Measurements from ENCODE around the gene SORBS2. TPM values are rescaled to one million over a fixed set of nuclear protein-coding genes. Genes with fewer than 3 reads are reported as not detected.

The SORBS2 gene
- total RNA-seq, 1 experiment from 2014 or later: 44.5 TPM

DNA sequence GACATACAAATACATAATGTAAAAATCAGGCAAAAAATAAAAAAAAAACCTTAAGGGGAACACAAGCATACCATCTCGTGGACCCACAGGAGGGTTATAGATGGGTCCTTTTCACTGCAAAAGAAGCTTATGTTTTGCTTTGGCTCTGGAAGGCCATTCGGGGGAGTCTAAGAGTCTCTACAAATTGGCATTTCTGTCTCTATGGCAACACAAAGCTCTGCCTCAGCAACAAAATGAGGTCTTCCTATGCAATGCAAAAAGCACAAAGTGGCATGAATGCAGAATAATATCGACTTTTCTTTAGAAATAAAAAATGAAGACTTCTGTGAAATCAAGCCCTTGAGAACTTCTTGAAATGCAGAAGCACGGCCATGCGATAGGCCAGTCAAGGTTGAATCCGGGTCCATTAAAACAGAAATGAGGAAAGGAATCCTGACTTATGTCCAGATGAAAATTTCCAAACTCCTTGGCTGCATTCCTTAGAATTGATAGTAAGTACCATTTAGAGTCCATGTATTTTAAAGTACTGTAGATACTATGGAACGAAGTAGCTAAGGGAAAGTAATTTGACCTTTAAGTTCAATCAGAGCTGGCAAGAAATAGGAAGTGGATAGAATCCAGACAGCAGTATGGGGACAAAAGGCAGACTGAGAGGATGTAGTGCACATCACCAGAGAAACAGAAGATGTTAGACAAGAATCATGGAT is 213.0 kb downstream of the SORBS2 start:
- H3K27me3 Mint-ChIP-seq (ENCODE audit: low read depth): no peaks in the 10 kb centered on the region
- CTCF ChIA-PET: interaction anchor here (0.8 to 3.0 kb wide), 19 partner anchors 9 to 439 kb away, joined by 3 to 24 read pairs (median 5); partner anchors contain the start of genes ANKRD37, CCDC110 and PDLIM3
- H3K4me3 Mint-ChIP-seq: no peak overlapping the region
- POLR2A ChIA-PET: no interaction called here
- H3K4me1 Mint-ChIP-seq: peaks cover 3% of the 10 kb centered on the region; the same call in 1 of the 2 replicates
- H3K9me3 Mint-ChIP-seq: no peaks in the 10 kb centered on the region
- ATAC-seq: no peak
- H3K36me3 Mint-ChIP-seq: no peaks in the 10 kb centered on the region
- no peak for TF ChIP-seq ZNF232 (CRISPR knock-in tag; IDR thresholded peaks at IDR 0.05)
- TF ChIP-seq RELA (CRISPR knock-in tag; IDR thresholded peaks at IDR 0.05; ENCODE audit: borderline replicate concordance): no peak
- no peak for TF ChIP-seq SOX15 (CRISPR knock-in tag; IDR thresholded peaks at IDR 0.05)
- TF ChIP-seq NR3C1 (CRISPR knock-in tag; conservative IDR thresholded peaks at IDR 0.05; ENCODE audit: low read depth): no peak
- TF ChIP-seq, protein P1, sequence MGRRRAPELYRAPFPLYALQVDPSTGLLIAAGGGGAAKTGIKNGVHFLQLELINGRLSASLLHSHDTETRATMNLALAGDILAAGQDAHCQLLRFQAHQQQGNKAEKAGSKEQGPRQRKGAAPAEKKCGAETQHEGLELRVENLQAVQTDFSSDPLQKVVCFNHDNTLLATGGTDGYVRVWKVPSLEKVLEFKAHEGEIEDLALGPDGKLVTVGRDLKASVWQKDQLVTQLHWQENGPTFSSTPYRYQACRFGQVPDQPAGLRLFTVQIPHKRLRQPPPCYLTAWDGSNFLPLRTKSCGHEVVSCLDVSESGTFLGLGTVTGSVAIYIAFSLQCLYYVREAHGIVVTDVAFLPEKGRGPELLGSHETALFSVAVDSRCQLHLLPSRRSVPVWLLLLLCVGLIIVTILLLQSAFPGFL (CRISPR knock-in tag; IDR thresholded peaks at IDR 0.05; ENCODE audit: borderline replicate concordance): no peak
- TF ChIP-seq ZNF396 (CRISPR knock-in tag; IDR thresholded peaks at IDR 0.05; ENCODE audit: borderline replicate concordance): no peak
- no peak for TF ChIP-seq GTF2I (CRISPR knock-in tag; conservative IDR thresholded peaks at IDR 0.05)
- no peak for TF ChIP-seq SMAD3 (CRISPR knock-in tag; IDR thresholded peaks at IDR 0.05; ENCODE audit: borderline replicate concordance)
- no peak for TF ChIP-seq CBFB (CRISPR knock-in tag; IDR thresholded peaks at IDR 0.05; ENCODE audit: low read depth)
- DNase-seq (ENCODE audit: low spot score): no peak
- H3K27ac Mint-ChIP-seq: no peak overlapping the region

DNA sequence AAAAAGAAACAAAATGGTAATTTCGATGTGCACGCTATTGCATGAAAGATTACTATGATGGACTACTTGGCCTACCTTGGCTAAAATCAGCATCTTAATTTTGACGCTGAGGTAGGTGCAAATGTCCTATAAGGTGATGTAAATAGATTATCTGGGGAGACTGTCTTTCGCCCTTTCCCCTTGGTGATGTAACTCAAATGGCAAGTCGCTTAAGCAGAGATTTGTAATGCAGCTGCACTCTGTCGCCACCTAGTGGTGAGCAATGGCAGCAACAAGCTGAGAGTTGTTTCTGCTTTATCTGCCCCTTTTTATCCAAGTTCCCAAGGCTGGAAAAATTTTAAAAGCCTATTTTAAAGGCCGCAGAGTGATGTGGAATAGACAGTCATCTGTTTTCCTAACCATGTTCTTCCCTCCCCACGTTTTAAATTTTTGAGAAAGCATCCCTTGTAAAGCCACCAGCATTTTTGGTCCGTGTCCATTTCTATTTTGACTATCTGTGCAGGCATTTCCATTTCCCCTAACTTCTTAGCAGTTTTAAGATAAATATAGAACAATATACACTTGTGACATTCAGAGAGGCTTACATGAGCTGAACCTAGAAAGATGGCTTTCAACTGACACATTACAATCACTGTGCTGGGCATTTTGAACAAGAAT is 214.3 kb downstream of the SORBS2 start:
- peak; percentile 75 for DNase-seq (ENCODE audit: low spot score)
- H3K4me1 Mint-ChIP-seq: peaks cover 8% of the 10 kb centered on the region
- H3K4me3 Mint-ChIP-seq: no peak overlapping the region
- no peaks in the 10 kb centered on the region for H3K27me3 Mint-ChIP-seq (ENCODE audit: low read depth)
- ChIA-PET POLR2A (no interaction called here), CTCF (interaction anchor here (0.5 to 3.0 kb wide), 49 partner anchors 8 to 540 kb away, joined by 3 to 24 read pairs (median 4); partner anchors contain the start of genes CCDC110, FAM149A, PDLIM3 and TLR3)
- no peak overlapping the region for H3K27ac Mint-ChIP-seq
- H3K9me3 Mint-ChIP-seq: no peaks in the 10 kb centered on the region
- H3K36me3 Mint-ChIP-seq: no peaks in the 10 kb centered on the region
- TF ChIP-seq CBFB (CRISPR knock-in tag; IDR thresholded peaks at IDR 0.05; ENCODE audit: low read depth): no peak
- TF ChIP-seq, protein P2, sequence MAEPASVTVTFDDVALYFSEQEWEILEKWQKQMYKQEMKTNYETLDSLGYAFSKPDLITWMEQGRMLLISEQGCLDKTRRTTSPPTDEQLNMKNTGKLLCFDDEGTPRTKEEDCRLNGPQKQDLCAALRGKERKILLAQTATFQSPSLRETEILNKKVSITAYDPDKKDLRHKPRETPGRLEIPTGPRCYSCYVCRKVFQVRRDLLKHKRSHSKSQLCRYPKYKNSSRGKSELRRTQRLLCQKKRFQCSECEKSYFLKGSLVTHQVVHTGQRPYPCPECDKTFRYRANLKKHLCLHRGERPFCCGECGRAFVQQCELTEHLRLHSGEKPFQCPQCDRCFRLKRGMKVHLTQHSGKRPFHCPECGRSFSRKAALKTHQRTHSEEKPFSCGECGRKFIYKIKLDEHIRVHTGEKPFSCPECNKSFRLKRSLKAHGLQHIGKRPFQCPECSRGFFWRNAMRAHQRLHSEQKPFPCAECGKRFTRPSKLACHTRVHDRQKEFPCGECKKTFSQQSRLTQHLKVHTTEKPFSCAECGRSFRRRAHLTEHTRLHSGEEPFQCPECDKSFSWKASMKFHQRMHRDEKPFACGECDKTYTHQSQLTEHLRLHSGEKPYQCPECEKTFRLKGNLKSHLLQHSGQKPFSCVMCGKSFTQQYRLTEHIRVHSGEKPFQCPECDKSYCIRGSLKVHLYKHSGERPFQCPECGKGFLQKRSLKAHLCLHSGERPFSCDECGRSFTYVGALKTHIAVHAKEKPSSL (CRISPR knock-in tag; conservative IDR thresholded peaks at IDR 0.05): no peak
- TF ChIP-seq, protein P3, sequence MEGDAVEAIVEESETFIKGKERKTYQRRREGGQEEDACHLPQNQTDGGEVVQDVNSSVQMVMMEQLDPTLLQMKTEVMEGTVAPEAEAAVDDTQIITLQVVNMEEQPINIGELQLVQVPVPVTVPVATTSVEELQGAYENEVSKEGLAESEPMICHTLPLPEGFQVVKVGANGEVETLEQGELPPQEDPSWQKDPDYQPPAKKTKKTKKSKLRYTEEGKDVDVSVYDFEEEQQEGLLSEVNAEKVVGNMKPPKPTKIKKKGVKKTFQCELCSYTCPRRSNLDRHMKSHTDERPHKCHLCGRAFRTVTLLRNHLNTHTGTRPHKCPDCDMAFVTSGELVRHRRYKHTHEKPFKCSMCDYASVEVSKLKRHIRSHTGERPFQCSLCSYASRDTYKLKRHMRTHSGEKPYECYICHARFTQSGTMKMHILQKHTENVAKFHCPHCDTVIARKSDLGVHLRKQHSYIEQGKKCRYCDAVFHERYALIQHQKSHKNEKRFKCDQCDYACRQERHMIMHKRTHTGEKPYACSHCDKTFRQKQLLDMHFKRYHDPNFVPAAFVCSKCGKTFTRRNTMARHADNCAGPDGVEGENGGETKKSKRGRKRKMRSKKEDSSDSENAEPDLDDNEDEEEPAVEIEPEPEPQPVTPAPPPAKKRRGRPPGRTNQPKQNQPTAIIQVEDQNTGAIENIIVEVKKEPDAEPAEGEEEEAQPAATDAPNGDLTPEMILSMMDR (IDR thresholded peaks at IDR 0.05): peak; percentile 98
- TF ChIP-seq, protein P4, sequence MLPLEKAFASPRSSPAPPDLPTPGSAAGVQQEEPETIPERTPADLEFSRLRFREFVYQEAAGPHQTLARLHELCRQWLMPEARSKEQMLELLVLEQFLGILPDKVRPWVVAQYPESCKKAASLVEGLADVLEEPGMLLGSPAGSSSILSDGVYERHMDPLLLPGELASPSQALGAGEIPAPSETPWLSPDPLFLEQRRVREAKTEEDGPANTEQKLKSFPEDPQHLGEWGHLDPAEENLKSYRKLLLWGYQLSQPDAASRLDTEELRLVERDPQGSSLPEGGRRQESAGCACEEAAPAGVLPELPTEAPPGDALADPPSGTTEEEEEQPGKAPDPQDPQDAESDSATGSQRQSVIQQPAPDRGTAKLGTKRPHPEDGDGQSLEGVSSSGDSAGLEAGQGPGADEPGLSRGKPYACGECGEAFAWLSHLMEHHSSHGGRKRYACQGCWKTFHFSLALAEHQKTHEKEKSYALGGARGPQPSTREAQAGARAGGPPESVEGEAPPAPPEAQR (CRISPR knock-in tag; IDR thresholded peaks at IDR 0.05): no peak
- peak; percentile 73 for TF ChIP-seq GABPB1 (CRISPR knock-in tag; IDR thresholded peaks at IDR 0.05)
- TF ChIP-seq ZNF671 (CRISPR knock-in tag; IDR thresholded peaks at IDR 0.05): no peak
- no peak for TF ChIP-seq FOXK1 (CRISPR knock-in tag; IDR thresholded peaks at IDR 0.05)
- no peak for TF ChIP-seq CREM (CRISPR knock-in tag; IDR thresholded peaks at IDR 0.05)
- TF ChIP-seq NR3C1 (CRISPR knock-in tag; conservative IDR thresholded peaks at IDR 0.05; ENCODE audit: low read depth): no peak
- no peak for TF ChIP-seq JAZF1 (CRISPR knock-in tag; IDR thresholded peaks at IDR 0.05)
- no peak for TF ChIP-seq NFYB (CRISPR knock-in tag; conservative IDR thresholded peaks at IDR 0.05; ENCODE audit: low read depth)
- TF ChIP-seq, protein P5, sequence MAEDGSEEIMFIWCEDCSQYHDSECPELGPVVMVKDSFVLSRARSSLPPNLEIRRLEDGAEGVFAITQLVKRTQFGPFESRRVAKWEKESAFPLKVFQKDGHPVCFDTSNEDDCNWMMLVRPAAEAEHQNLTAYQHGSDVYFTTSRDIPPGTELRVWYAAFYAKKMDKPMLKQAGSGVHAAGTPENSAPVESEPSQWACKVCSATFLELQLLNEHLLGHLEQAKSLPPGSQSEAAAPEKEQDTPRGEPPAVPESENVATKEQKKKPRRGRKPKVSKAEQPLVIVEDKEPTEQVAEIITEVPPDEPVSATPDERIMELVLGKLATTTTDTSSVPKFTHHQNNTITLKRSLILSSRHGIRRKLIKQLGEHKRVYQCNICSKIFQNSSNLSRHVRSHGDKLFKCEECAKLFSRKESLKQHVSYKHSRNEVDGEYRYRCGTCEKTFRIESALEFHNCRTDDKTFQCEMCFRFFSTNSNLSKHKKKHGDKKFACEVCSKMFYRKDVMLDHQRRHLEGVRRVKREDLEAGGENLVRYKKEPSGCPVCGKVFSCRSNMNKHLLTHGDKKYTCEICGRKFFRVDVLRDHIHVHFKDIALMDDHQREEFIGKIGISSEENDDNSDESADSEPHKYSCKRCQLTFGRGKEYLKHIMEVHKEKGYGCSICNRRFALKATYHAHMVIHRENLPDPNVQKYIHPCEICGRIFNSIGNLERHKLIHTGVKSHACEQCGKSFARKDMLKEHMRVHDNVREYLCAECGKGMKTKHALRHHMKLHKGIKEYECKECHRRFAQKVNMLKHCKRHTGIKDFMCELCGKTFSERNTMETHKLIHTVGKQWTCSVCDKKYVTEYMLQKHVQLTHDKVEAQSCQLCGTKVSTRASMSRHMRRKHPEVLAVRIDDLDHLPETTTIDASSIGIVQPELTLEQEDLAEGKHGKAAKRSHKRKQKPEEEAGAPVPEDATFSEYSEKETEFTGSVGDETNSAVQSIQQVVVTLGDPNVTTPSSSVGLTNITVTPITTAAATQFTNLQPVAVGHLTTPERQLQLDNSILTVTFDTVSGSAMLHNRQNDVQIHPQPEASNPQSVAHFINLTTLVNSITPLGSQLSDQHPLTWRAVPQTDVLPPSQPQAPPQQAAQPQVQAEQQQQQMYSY (CRISPR knock-in tag; IDR thresholded peaks at IDR 0.05): no peak
- peak; percentile 62 for ATAC-seq

Measured in WTC11 (cell line).